GM12878 (cell line): ENCODE data around the gene NLRC5. TPM values are rescaled to one million over a fixed set of nuclear protein-coding genes. Genes with fewer than 3 reads are reported as not detected.

ENCODE experiments used
- BHLHE40 ChIP-seq, 2 experiments: fragments of 450-650 bp in 1 of 2; IDR thresholded peaks; 2 replicates each; pipeline ENCODE4 v1.6.1; 2011 to 2017; ENCODE audit warnings: low read depth in 2 of 2, borderline replicate concordance in 1 of 2, improper control_type of control experiment in 1 of 2, low read length in 1 of 2, mild to moderate bottlenecking in 1 of 2
- BRCA1 ChIP-seq: IDR thresholded peaks from 2 replicates; pipeline ENCODE4 v1.6.1; 2011; ENCODE audit warnings: low read depth, low read length, improper control_type of control experiment
- DPF2 ChIP-seq: fragments of 450-650 bp; IDR thresholded peaks from 2 replicates; pipeline ENCODE4 v1.6.1; 2017; ENCODE audit warnings: mild to moderate bottlenecking
- EED ChIP-seq: sonication (generic); IDR thresholded peaks from 2 replicates; pipeline ENCODE4 v1.6.1; 2016; ENCODE audit warnings: antibody characterized with exemption, low read depth
- EGR1 ChIP-seq, 2 experiments: IDR thresholded peaks; 1 replicate in 1 of 2; 2 replicates in 1 of 2; pipeline ENCODE4 v1.6.1; 2011 to 2012; ENCODE audit warnings: low read depth in 2 of 2, low read length in 2 of 2, borderline replicate concordance in 1 of 2, mild to moderate bottlenecking in 1 of 2, moderate library complexity in 1 of 2
- EP300 ChIP-seq, 2 experiments: fragments of 150-350 bp in 1 of 2; IDR thresholded peaks; 2 replicates each; pipeline ENCODE4 v1.6.1; 2011 to 2012; ENCODE audit warnings: low read depth in 2 of 2, low read length in 2 of 2, borderline replicate concordance in 1 of 2, improper control_type of control experiment in 1 of 2, inconsistent platforms in 1 of 2; ENCODE audit not compliant: control insufficient read depth in 1 of 2
- MTA3 ChIP-seq: IDR thresholded peaks from 2 replicates; pipeline ENCODE4 v1.6.1; 2012; ENCODE audit warnings: low read length, inconsistent platforms, borderline replicate concordance
- MYB ChIP-seq: fragments of 150-350 bp; IDR thresholded peaks from 2 replicates; pipeline ENCODE4 v1.6.1; 2014; ENCODE audit warnings: mild to moderate bottlenecking, low read depth, low read length, borderline replicate concordance
- MYC ChIP-seq: IDR thresholded peaks from 2 replicates; pipeline ENCODE4 v1.6.1; 2011; ENCODE audit warnings: mild to moderate bottlenecking, low read length, moderate library complexity, inconsistent platforms; ENCODE audit not compliant: insufficient read depth, insufficient replicate concordance, insufficient read length, severe bottlenecking
- NFIC ChIP-seq: IDR thresholded peaks from 2 replicates; pipeline ENCODE4 v1.6.1; 2012; ENCODE audit warnings: low read depth, mild to moderate bottlenecking, inconsistent platforms, low read length, moderate library complexity
- NFYA ChIP-seq: IDR thresholded peaks from 2 replicates; pipeline ENCODE4 v1.6.1; 2011; ENCODE audit warnings: low read depth, mild to moderate bottlenecking, low read length, improper control_type of control experiment, borderline replicate concordance
- RELA ChIP-seq: fragments of 450-650 bp; IDR thresholded peaks from 2 replicates; pipeline ENCODE4 v1.8.0; 2014; ENCODE audit warnings: borderline replicate concordance; ENCODE audit not compliant: partially characterized antibody
- SIN3A ChIP-seq: IDR thresholded peaks from 2 replicates; pipeline ENCODE4 v1.6.1; 2012; ENCODE audit warnings: low read depth, low read length, improper control_type of control experiment
- SKIL ChIP-seq: fragments of 450-650 bp; IDR thresholded peaks from 2 replicates; pipeline ENCODE4 v1.6.1; 2017; ENCODE audit warnings: mild to moderate bottlenecking, low read depth, inconsistent platforms; ENCODE audit not compliant: poor library complexity, severe bottlenecking
- STAT1 ChIP-seq: fragments of 450-650 bp; conservative IDR thresholded peaks from 2 replicates; pipeline ENCODE4 v1.6.1; 2014; ENCODE audit warnings: antibody characterized with exemption, mild to moderate bottlenecking
- polyA plus RNA-seq, 11 experiments: library from polyadenylated mRNA; depleted of rRNA in 4 of 11; unstranded in 6 of 11; stranded (reverse) in 5 of 11; fragments of >200 nt; fragmentation: Nextera tagmentation in 4 of 11; fragmentation: Illumina TruSeq in 1 of 11; extraction: Ambion mirVana in 4 of 11; extraction: Trizol in 1 of 11; gene quantifications; 1 replicate in 1 of 11; 2 replicates in 10 of 11; pipeline versions ENCODE4 v1.2.1 to v1.2.3, GENCODE V29; 2011 to 2016; ENCODE audit warnings: inconsistent platforms in 2 of 11, missing spikeins in 2 of 11, low read depth in 1 of 11
- total RNA-seq, 4 experiments: library from RNA; depleted of rRNA in 3 of 4; stranded (reverse); fragments of >200 nt in 3 of 4; fragmentation: Illumina TruSeq in 1 of 4; extraction: Trizol in 1 of 4; gene quantifications; 2 replicates each; pipeline versions ENCODE4 v1.2.1 to v1.2.3, GENCODE V29; 2013 to 2021
- TF ChIP-seq, protein P1 (sequence below): fragments of 450-650 bp; IDR thresholded peaks from 2 replicates; pipeline ENCODE4 v1.6.1; 2018; ENCODE audit warnings: mild to moderate bottlenecking, low read depth, moderate library complexity; ENCODE audit not compliant: partially characterized antibody
- TF ChIP-seq, protein P2 (sequence below): IDR thresholded peaks from 2 replicates; pipeline ENCODE4 v1.6.1; 2011; ENCODE audit warnings: borderline replicate concordance, low read depth, mild to moderate bottlenecking, moderate library complexity, low read length; ENCODE audit not compliant: insufficient read depth, poor library complexity, severe bottlenecking
- TF ChIP-seq, protein P3 (sequence below): fragments of 450-650 bp; IDR thresholded peaks from 2 replicates; pipeline ENCODE4 v1.6.1; 2017; ENCODE audit warnings: low read depth, mild to moderate bottlenecking, moderate library complexity

Gene NLRC5
- total and polyA plus RNA-seq, 10 of the 15 experiments (the other 5 are each of a cell fraction or from before 2014, with no cell fraction given), result 13.1 to 105 (median 57.3) TPM

GRCh38 chr16:56980792-56981724, 8.3 kb upstream of the NLRC5 start (continued):
- TF ChIP-seq BHLHE40 (IDR thresholded peaks at IDR 0.05; ENCODE audit: borderline replicate concordance in 1 of 2, low read depth in 2 of 2, low read length in 1 of 2) (peak in 1 of 2 experiments; percentile 59; a peak in 1 of 4 replicates), MYB (no peak), NFIC (peak; percentile 28; the same call in 1 of the 2 replicates), SKIL (peak; percentile 73), MTA3 (no peak), MYC (no peak), RELA (peak; percentile 26), DPF2 (no peak; the same call in 1 of the 2 replicates), EED (no peak; the same call in 1 of the 2 replicates), STAT1 (0 out of 2 replicates have a peak, but pooled peaks have one; percentile 42), NFYA (no peak), BRCA1 (no peak), EGR1 (IDR thresholded peaks at IDR 0.05; ENCODE audit: borderline replicate concordance in 1 of 2, low read depth in 2 of 2, low read length in 2 of 2) (no peak), SIN3A (no peak), EP300 (IDR thresholded peaks at IDR 0.05; ENCODE audit: borderline replicate concordance in 1 of 2, control insufficient read depth in 1 of 2, low read depth in 2 of 2, low read length in 2 of 2) (no peak)
- TF ChIP-seq, protein P1, sequence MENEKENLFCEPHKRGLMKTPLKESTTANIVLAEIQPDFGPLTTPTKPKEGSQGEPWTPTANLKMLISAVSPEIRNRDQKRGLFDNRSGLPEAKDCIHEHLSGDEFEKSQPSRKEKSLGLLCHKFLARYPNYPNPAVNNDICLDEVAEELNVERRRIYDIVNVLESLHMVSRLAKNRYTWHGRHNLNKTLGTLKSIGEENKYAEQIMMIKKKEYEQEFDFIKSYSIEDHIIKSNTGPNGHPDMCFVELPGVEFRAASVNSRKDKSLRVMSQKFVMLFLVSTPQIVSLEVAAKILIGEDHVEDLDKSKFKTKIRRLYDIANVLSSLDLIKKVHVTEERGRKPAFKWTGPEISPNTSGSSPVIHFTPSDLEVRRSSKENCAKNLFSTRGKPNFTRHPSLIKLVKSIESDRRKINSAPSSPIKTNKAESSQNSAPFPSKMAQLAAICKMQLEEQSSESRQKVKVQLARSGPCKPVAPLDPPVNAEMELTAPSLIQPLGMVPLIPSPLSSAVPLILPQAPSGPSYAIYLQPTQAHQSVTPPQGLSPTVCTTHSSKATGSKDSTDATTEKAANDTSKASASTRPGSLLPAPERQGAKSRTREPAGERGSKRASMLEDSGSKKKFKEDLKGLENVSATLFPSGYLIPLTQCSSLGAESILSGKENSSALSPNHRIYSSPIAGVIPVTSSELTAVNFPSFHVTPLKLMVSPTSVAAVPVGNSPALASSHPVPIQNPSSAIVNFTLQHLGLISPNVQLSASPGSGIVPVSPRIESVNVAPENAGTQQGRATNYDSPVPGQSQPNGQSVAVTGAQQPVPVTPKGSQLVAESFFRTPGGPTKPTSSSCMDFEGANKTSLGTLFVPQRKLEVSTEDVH, result peak; percentile 36
- TF ChIP-seq, protein P2, sequence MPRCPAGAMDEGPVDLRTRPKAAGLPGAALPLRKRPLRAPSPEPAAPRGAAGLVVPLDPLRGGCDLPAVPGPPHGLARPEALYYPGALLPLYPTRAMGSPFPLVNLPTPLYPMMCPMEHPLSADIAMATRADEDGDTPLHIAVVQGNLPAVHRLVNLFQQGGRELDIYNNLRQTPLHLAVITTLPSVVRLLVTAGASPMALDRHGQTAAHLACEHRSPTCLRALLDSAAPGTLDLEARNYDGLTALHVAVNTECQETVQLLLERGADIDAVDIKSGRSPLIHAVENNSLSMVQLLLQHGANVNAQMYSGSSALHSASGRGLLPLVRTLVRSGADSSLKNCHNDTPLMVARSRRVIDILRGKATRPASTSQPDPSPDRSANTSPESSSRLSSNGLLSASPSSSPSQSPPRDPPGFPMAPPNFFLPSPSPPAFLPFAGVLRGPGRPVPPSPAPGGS, result peak; percentile 90
- TF ChIP-seq, protein P3, sequence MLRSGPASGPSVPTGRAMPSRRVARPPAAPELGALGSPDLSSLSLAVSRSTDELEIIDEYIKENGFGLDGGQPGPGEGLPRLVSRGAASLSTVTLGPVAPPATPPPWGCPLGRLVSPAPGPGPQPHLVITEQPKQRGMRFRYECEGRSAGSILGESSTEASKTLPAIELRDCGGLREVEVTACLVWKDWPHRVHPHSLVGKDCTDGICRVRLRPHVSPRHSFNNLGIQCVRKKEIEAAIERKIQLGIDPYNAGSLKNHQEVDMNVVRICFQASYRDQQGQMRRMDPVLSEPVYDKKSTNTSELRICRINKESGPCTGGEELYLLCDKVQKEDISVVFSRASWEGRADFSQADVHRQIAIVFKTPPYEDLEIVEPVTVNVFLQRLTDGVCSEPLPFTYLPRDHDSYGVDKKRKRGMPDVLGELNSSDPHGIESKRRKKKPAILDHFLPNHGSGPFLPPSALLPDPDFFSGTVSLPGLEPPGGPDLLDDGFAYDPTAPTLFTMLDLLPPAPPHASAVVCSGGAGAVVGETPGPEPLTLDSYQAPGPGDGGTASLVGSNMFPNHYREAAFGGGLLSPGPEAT, result peak; percentile 58
